Smooth muscle cell (in vitro differentiated cells): ENCODE measurements around the gene ZNF653. TPM values are rescaled to one million over a fixed set of nuclear protein-coding genes. Genes with fewer than 3 reads are reported as not detected.

ENCODE experiments used
- DNase-seq: peaks from one replicate; lab custom pipeline; 2025; ENCODE audit not compliant: unreplicated experiment; lab: John Stamatoyannopoulos, UW
- H2AFZ ChIP-seq: fragments of 200-600 bp; sonication (generic); 2 replicates; pipeline ENCODE4 v1.6.0; 2016; ENCODE audit warnings: antibody characterized with exemption, low read depth, mild to moderate bottlenecking
- H3F3A ChIP-seq: fragments of 200-600 bp; sonication (generic); 2 replicates; pipeline ENCODE4 v1.6.0; 2017; ENCODE audit warnings: antibody characterized with exemption, low read depth
- H3K27ac ChIP-seq: fragments of 200-600 bp; sonication (generic); 2 replicates; pipeline ENCODE4 v1.5.1; 2016; ENCODE audit warnings: low read depth, mild to moderate bottlenecking
- H3K27me3 ChIP-seq: fragments of 200-600 bp; sonication (generic); 2 replicates; pipeline ENCODE4 v1.6.1; 2016; ENCODE audit warnings: low read depth, mild to moderate bottlenecking
- H3K36me3 ChIP-seq: fragments of 200-600 bp; sonication (generic); 2 replicates; pipeline ENCODE4 v1.5.1; 2016; ENCODE audit warnings: low read depth
- H3K4me1 ChIP-seq: fragments of 200-600 bp; sonication (generic); 2 replicates; pipeline ENCODE4 v1.5.1; 2016; ENCODE audit warnings: low read depth
- H3K4me2 ChIP-seq: fragments of 200-600 bp; sonication (generic); 2 replicates; pipeline ENCODE4 v1.6.0; 2016; ENCODE audit warnings: mild to moderate bottlenecking
- H3K4me3 ChIP-seq: fragments of 200-600 bp; sonication (generic); 2 replicates; pipeline ENCODE4 v1.5.1; 2016; ENCODE audit warnings: mild to moderate bottlenecking
- H3K79me2 ChIP-seq: fragments of 200-600 bp; sonication (generic); 2 replicates; pipeline ENCODE4 v1.6.0; 2016; ENCODE audit warnings: low read depth, mild to moderate bottlenecking
- H3K9ac ChIP-seq: fragments of 200-600 bp; sonication (generic); 2 replicates; pipeline ENCODE4 v1.6.0; 2016; ENCODE audit warnings: low read depth
- H3K9me3 ChIP-seq: fragments of 200-600 bp; sonication (generic); replicated peaks from 2 replicates; pipeline ENCODE4 v1.5.1; 2016; ENCODE audit warnings: low read depth
- H4K20me1 ChIP-seq: fragments of 200-600 bp; sonication (generic); 2 replicates; pipeline ENCODE4 v1.6.0; 2016; ENCODE audit warnings: low read depth
- CTCF ChIP-seq: fragments of 200-600 bp; sonication (generic); IDR thresholded peaks from 2 replicates; pipeline ENCODE4 v1.5.1; 2017; ENCODE audit warnings: borderline replicate concordance, mild to moderate bottlenecking, antibody characterized with exemption; ENCODE audit not compliant: insufficient read depth, poor library complexity, severe bottlenecking
- WGBS: methylation state at CpG from one replicate; pipeline ENCODE4 v1.1.7; 2016; ENCODE audit warnings: low lambda C conversion rate; 5-methylcytosine and 5-hydroxymethylcytosine counted together
- polyA plus RNA-seq: library from polyadenylated mRNA; unstranded; fragments of >200 nt; fragmentation: Nextera tagmentation; extraction: Ambion mirVana; gene quantifications from 2 replicates; pipeline ENCODE4 v1.2.1, GENCODE V29; 2016
- total RNA-seq: library from RNA; depleted of rRNA; stranded (reverse); fragments of >200 nt; gene quantifications from 2 replicates; pipeline ENCODE4 v1.2.3, GENCODE V29; 2014

The ZNF653 gene
- total and polyA plus RNA-seq, 2 experiments from 2014 or later = 2.9 to 5.5 TPM

DNA sequence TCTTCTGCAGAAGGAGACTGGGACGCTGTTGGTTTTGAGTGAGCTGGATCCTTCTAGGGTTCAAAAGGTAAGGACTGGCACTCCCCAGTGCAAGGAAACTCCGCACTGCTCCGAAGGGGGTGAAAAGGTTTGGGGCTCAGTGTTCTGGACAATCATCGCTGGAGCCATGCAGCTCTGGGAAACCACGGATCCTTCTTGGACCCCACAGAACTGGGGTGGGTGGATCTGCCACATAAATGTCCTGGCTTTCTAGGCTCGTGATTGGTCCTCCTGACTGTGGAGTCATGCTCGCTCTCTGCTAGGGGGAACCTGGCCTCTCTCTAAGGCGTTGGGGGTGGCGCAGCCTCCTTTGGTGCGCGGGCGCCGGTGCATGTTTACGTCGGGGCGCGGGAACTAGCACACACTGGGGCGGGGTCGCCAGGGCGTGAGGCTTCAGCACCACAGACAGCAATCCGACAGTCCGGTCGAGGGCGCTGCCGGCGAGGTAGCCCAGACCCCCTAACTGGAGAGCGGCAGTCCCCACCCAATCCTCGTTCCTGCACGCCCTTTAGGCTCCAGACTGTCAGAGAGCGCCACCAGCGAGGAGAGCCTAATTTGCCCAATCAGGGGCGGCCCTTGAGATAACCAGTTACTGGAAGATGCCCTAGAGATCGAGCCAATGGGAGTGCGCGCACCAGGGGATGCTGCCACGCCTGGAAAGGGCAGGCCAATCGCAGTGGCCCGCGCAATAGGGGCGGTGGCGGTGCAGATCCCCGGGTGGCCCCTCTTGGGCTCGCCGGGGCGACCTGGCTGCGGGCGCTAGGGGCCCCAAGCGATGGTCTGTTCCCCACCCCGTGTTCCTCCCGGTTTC, 23.9 kb downstream of the ZNF653 start:
- no peaks in the 10 kb centered on the region for H3K4me1 ChIP-seq
- H3K4me2 ChIP-seq = peak overlapping the region; percentile 84
- TF ChIP-seq CTCF = no peak
- no peaks in the 10 kb centered on the region for H3K36me3 ChIP-seq
- no peaks in the 10 kb centered on the region for H3K9me3 ChIP-seq
- peak; percentile 41 for DNase-seq
- no peaks in the 10 kb centered on the region for H3K79me2 ChIP-seq
- no peaks in the 10 kb centered on the region for H3F3A ChIP-seq
- H2AFZ ChIP-seq = no peak overlapping the region
- H3K9ac ChIP-seq = no peak overlapping the region
- 15% methylated on average over 45 of the region's 50 CpGs for WGBS
- H3K27me3 ChIP-seq = peaks cover 52% of the 10 kb centered on the region
- no peak overlapping the region for H3K27ac ChIP-seq
- H4K20me1 ChIP-seq = no peaks in the 10 kb centered on the region
- H3K4me3 ChIP-seq = peak overlapping the region; percentile 33

- 30% methylated on average over 39 of the region's 77 CpGs for WGBS
- DNase-seq = no peak
- Histone ChIP-seq H3K27ac (no peak within 1 kb of the TSS), H4K20me1 (no peaks in the 10 kb centered on the region), H3K9me3 (no peaks in the 10 kb centered on the region), H3K4me2 (peak within 1 kb of the TSS; percentile 84), H3F3A (no peaks in the 10 kb centered on the region), H3K79me2 (no peaks in the 10 kb centered on the region), H3K9ac (no peak within 1 kb of the TSS), H2AFZ (no peak within 1 kb of the TSS), H3K4me1 (no peaks in the 10 kb centered on the region), H3K36me3 (no peaks in the 10 kb centered on the region), H3K4me3 (peak within 1 kb of the TSS; percentile 24), H3K27me3 (peaks cover 52% of the 10 kb centered on the region)
- TF ChIP-seq CTCF = no peak
Observed at GRCh38 chr19:11480715-11481533, 24.7 kb downstream of the ZNF653 start, which contains the start of gene ELAVL3. Gene ELAVL3, minus strand, starts transcription at chr19:11481046. Its CDS starts 438 bp downstream, at chr19:11480608.

- Histone ChIP-seq H3K79me2 (no peaks in the 10 kb centered on the region), H3K27ac (no peak overlapping the region), H3K27me3 (peaks cover 52% of the 10 kb centered on the region), H3K9me3 (no peaks in the 10 kb centered on the region), H4K20me1 (no peaks in the 10 kb centered on the region), H3K4me2 (peak overlapping the region; percentile 48), H3F3A (no peaks in the 10 kb centered on the region), H3K4me3 (peak overlapping the region; percentile 24), H3K4me1 (no peaks in the 10 kb centered on the region), H3K36me3 (no peaks in the 10 kb centered on the region), H2AFZ (no peak overlapping the region), H3K9ac (no peak overlapping the region)
- no peak for TF ChIP-seq CTCF
- DNase-seq = no peak
- 16% methylated on average over 36 of the region's 86 CpGs for WGBS
Observed at GRCh38 chr19:11479898-11480714, 25.5 kb downstream of the ZNF653 start.
